Right renal cortex interstitium (tissue), 3 donors: Measurements from ENCODE around the gene TNFSF18. TPM values are rescaled to one million over a fixed set of nuclear protein-coding genes. Genes with fewer than 3 reads are reported as not detected.

Experiments used
- DNase-seq, 3 donors: peaks; one replicate each; pipeline ENCODE4 v3.0.0-alpha.2; 2013; ENCODE audit warnings: low read depth in 3 of 3, low spot score in 2 of 3
- polyA plus RNA-seq, 3 donors: library from polyadenylated mRNA; unstranded; fragments of 120-200 nt; gene quantifications; one replicate each; pipeline ENCODE4 v1.2.1, GENCODE V29; 2013; ENCODE audit not compliant: insufficient read length in 3 of 3

TNFSF18 gene
- polyA plus RNA-seq, 3 donors, result 0.08 to 0.23 (median 0.10) TPM

GRCh38 chr1:173042806-173043205, 7.9 kb downstream of the TNFSF18 start:
- no peak for DNase-seq

- DNase-seq, result no peak
Measured at GRCh38 chr1:173039626-173040025, 11.1 kb downstream of the TNFSF18 start.

DNA sequence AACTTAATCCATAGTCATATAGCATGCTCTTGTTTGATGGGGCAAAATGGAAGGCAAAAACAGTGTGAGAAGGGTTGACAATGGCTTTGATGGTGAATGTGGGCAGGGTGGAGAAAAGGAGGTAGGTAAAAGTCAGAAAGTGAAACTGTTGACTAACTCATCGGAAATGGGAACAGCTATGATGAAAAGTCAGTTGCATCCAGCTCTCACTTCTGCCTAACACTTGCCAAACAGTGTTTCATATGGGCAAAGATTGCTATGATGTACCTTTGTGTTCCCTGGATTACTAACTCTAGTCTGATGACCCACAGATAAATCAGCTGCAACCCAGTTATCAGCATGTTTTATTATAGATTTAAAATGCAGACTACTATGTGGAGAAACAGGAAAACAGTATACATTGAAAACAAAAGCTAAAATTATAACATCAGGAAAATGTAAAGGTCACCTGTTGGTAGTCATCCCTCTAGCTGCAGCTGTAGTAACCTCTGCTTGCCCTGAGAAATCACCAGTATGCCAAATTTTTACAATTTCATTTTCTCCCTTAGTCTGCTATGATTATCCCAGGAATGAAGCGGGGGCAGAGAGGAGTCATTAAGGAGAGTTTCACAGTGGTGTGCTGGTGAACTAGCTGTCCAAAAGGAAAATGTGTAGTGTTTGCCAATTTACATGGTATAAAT, 11.7 kb downstream of the TNFSF18 start:
- no peak for DNase-seq

DNA sequence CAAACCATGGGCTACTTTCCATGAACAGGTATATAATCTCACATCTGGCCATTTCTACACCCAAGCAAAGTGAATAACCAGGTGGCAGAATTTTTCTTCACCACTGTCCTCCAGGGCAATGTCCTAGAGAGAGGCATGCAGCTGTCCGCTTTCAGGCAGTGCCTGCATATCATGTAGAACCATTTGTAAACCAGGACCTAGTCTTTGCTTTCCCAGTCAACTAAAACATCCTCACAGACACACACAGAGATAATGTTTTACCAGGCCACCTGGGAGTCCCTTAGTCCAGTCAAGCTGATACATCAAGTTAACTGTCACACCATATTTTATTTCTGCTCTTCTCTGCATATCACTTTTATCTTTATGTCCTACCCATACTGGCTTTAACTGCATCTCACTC, 26.2 kb downstream of the TNFSF18 start:
- DNase-seq, result no peak

DNA sequence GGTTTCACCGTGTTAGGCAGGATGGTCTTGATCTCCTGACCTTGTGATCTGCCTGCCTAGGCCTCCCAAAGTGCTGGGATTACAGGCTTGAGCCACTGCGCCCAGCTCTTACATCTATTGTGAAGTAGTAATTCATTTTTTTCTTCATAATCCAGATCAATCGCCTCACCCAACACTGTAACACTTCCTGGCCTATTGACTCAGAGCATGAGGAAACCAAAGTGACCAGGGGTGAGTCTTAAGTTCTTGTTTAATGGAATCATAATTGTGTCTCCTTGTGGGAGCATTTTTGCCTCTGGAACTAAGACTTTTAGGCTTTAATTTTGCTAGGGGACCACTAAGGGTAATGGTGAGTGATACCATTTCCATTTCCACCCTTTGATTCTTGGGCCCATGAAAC, 27.4 kb downstream of the TNFSF18 start:
- DNase-seq, result no peak

DNA sequence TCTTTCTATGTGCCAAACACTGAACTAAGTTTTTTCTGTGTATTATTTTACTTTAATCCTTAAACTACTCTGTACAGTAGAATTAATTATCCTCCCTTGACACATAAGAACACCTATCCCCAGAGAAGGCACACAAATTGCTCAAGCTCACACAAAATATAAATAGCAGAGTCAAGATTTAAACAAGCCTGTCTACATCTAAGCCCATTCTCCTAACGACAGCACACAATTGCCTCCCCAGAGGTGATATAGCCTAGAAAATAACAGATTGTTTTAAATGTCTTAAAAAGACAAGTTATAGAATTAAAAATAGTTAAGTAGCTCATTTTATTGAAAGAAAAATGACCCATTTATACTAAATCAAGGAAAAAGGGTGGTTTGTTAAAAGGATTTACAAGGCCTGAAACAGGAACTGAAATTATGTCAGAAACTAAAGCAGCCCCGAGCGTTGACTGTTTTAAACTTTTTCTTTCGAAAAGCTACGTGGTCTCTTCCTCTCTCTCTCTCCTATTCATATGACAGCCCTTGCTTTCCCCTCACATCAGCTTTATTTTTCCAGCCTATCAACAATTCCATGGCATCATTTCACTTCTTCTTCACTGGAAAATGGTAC, 30.5 kb downstream of the TNFSF18 start:
- DNase-seq, result no peak

DNA sequence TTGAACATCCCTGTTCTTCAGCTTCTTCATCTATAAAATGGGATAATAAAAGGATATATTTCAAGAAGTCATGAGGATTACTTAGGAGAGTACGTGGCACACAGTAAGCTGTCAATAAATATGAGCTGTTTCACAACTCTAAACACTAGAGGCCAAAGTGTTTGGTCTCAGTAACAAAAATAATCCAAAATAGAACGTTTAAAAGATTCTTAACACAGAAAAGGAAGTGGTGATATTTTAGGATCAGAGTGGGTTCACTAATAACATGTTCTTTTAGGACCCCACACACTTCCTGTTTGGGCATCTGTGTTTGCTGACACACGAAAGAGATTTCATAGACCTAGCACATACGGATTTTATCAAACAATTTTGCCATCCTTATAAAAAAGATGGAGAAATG, 32.9 kb downstream of the TNFSF18 start:
- DNase-seq, result no peak

GRCh38 chr1:173016419-173016818, 34.3 kb downstream of the TNFSF18 start:
- no peak for DNase-seq

GRCh38 chr1:173015629-173016028, 35.1 kb downstream of the TNFSF18 start:
- DNase-seq, result no peak

- DNase-seq, result no peak
Measured at GRCh38 chr1:173014160-173014559, 36.6 kb downstream of the TNFSF18 start.

GRCh38 chr1:173012126-173012525, 38.6 kb downstream of the TNFSF18 start:
- no peak for DNase-seq

DNA sequence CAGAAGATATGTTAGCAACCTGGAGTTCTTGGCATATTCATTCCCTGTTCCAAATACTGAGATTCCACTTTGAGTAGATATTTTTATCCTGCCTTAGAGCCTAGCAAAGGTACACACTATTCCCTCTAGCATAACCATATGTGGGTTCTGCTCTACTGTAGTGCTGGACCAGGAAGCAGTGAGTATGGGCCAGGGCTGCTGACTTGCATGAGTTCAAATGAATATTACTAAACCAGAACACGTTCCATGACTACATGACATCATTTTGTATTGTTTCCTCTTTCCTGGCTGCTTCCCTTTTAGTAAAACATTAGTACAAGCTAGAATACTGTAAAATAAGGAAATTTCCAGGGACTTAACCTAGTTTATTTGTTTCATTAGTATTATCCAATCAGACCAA, 41.1 kb downstream of the TNFSF18 start:
- no peak for DNase-seq

GRCh38 chr1:173005196-173005864, 45.4 kb downstream of the TNFSF18 start:
- DNase-seq, result no peak

GRCh38 chr1:173002891-173003838, 47.6 kb downstream of the TNFSF18 start:
- DNase-seq, result no peak

DNA sequence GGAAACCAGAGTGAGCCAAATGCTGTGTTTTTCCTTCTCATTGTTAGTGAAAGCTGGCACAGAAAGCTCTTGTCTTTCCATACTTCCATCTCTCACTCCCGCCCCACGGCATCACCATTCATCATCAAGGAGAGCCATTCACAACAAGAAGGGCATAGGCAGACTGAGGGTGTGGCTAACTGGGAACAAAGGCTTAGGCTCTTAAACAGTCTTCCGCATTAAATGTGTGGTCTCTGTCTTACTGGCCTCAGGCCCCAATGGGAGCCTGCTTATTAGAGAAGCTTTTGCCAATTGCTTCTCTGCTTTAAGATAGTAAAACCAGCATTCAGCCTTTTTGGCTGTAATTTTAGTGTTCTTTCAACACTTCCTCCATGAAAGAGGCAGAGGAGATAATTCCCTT, 51.4 kb downstream of the TNFSF18 start:
- no peak for DNase-seq

DNA sequence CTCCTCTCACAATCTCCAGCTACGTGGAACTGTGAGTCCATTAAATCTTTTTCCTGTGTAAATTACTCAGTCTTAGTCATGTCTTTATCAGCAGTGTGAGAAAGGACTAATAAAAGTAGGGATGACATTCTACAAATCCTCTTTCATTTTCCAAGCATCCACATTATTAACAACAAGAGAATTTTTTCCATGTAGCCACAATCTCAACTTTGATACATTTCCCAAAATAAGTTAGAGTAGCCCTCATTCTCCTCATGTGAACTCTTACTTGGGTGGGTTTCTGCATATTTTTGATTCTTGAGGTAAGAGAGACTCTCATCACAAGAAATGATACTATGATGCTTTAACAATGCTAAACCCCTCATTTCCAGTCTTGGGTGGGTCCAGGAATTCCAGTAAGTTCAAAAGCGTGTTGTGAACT, 52.8 kb downstream of the TNFSF18 start:
- DNase-seq, result no peak

- no peak for DNase-seq
Measured at GRCh38 chr1:172993640-172994039, 57.1 kb downstream of the TNFSF18 start.

- DNase-seq, result no peak
Measured at GRCh38 chr1:172991674-172992400, 58.9 kb downstream of the TNFSF18 start.

GRCh38 chr1:172990598-172991215, 60.0 kb downstream of the TNFSF18 start:
- no peak for DNase-seq
